Stomach smooth muscle (tissue), 2 donors: Measurements from ENCODE around the gene SFSWAP.
"Not testable (repeated sequence)": the region's sequence is repeated elsewhere in the genome, so short reads cannot be mapped to it uniquely, and the experiment has no call there.

Source experiments
- H3K27ac ChIP-seq: one replicate; pipeline ENCODE4 v1.7.0; 2013; ENCODE audit warnings: mild to moderate bottlenecking, low read length, inconsistent platforms
- H3K27me3 ChIP-seq, 2 donors: one replicate each; pipeline ENCODE4 v1.7.0; 2013; ENCODE audit warnings: low read length in 2 of 2; ENCODE audit not compliant: insufficient read depth in 2 of 2, control insufficient read depth in 1 of 2
- H3K36me3 ChIP-seq, 2 donors: one replicate each; pipeline ENCODE4 v1.7.0; 2013; ENCODE audit warnings: low read length in 2 of 2; ENCODE audit not compliant: control insufficient read depth in 2 of 2, insufficient read depth in 2 of 2
- H3K4me1 ChIP-seq: one replicate; pipeline ENCODE4 v1.7.0; 2013; ENCODE audit warnings: low read length; ENCODE audit not compliant: control insufficient read depth, insufficient read depth
- H3K4me3 ChIP-seq, 2 donors: one replicate each; pipeline ENCODE4 v1.7.0; 2013; ENCODE audit warnings: low read length in 2 of 2
- H3K9ac ChIP-seq, 2 donors: one replicate each; pipeline ENCODE4 v1.7.0; 2013; ENCODE audit warnings: low read length in 2 of 2, mild to moderate bottlenecking in 1 of 2
- H3K9me3 ChIP-seq, 2 donors: one replicate each; pipeline ENCODE4 v1.7.0; 2013; ENCODE audit warnings: low read length in 2 of 2; ENCODE audit not compliant: control insufficient read depth in 2 of 2
- donor health status: healthy.
- donor health status: Pancreatic carcinoma.

SFSWAP gene

DNA sequence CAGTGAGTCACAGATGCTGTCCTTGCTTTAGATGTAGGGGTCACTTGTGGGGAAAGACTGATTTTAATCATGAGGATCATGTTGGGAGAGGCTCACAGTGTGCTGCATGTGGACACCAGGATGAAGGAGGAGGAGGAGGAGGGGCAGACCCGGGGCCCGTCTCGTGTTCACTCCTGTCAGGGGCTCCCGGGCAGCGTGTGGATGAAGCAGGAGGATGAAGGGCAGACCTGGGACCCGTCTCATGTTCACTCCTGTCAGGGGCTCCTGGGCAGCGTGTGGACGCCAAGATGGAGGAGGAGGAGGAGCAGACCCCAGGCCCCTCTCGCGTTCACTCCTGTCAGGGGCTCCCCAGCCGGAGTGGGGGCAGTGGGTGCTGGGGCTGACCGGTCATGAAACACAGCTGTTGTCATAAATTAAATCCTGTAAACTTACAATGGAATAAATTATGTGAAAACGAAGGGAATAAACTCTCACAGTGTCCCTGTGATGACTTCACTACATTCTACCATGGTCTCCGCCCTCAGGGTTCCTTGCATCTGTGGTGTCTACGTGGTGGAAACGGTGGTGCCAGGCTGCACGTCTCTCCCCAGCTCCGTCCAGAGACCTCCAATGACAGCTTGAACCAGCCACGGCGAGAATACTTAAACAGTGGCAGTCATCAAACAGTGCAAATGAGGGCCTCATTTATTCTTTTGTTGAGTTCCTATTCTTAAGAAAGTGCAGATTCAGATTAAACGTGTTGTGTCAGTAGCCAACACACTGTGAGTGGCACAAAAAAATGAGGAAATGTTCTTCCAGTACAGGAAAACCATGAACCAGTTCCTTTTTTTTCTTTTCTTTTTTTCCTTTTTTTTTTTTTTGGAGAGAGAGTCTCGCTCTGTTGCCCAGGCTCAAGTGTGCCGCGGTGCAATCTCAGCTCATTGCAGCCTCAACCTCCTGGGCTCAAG lies 37.7 kb upstream of the SFSWAP start:
- peaks cover 0 to 4% of the 10 kb centered on the region in 2 donors for H3K27me3 ChIP-seq
- no peak overlapping the region for H3K4me3 ChIP-seq
- H3K9me3 ChIP-seq: peaks cover 5 to 9% of the 10 kb centered on the region in 2 donors
- H3K27ac ChIP-seq: no peak overlapping the region
- H3K9ac ChIP-seq: no peak overlapping the region
- no peaks in the 10 kb centered on the region for H3K4me1 ChIP-seq
- H3K36me3 ChIP-seq: no peaks in the 10 kb centered on the region

GRCh38 chr12:131673888-131674257 lies 37.0 kb upstream of the SFSWAP start:
- Histone ChIP-seq H3K36me3 (no peaks in the 10 kb centered on the region), H3K27me3 (peaks cover 0 to 4% of the 10 kb centered on the region in 2 donors)

DNA sequence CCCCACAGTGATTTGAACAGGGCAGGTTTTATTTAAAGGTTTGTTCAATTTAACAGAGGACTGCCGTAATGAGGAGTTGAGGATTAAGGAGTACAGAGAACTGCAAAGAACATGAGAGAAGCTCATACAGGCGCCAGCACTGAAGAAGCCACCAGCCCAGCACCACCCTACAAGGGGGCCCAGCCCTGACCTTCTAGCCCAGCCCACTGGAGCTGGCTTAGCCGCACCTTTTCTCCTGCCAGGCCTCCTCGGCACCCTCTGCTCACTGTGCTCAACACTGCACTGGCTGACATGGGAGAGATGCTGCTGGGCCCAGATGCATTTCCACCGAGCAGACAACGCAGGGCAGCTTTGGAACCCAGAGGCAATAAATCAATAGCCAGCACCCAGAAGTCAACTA lies 36.5 kb upstream of the SFSWAP start:
- Histone ChIP-seq H3K36me3 (no peaks in the 10 kb centered on the region), H3K4me3 (no peak overlapping the region), H3K4me1 (no peaks in the 10 kb centered on the region), H3K9ac (no peak overlapping the region), H3K9me3 (peaks cover 5 to 9% of the 10 kb centered on the region in 2 donors), H3K27ac (no peak overlapping the region), H3K27me3 (peaks cover 0 to 4% of the 10 kb centered on the region in 2 donors)

More at GRCh38 chr12:131673888-131674257, 37.0 kb upstream of the SFSWAP start:
- no peak overlapping the region for H3K27ac ChIP-seq
- no peak overlapping the region for H3K9ac ChIP-seq
- no peak overlapping the region for H3K4me3 ChIP-seq
- H3K9me3 ChIP-seq: peaks cover 5 to 9% of the 10 kb centered on the region in 2 donors
- no peaks in the 10 kb centered on the region for H3K4me1 ChIP-seq

DNA sequence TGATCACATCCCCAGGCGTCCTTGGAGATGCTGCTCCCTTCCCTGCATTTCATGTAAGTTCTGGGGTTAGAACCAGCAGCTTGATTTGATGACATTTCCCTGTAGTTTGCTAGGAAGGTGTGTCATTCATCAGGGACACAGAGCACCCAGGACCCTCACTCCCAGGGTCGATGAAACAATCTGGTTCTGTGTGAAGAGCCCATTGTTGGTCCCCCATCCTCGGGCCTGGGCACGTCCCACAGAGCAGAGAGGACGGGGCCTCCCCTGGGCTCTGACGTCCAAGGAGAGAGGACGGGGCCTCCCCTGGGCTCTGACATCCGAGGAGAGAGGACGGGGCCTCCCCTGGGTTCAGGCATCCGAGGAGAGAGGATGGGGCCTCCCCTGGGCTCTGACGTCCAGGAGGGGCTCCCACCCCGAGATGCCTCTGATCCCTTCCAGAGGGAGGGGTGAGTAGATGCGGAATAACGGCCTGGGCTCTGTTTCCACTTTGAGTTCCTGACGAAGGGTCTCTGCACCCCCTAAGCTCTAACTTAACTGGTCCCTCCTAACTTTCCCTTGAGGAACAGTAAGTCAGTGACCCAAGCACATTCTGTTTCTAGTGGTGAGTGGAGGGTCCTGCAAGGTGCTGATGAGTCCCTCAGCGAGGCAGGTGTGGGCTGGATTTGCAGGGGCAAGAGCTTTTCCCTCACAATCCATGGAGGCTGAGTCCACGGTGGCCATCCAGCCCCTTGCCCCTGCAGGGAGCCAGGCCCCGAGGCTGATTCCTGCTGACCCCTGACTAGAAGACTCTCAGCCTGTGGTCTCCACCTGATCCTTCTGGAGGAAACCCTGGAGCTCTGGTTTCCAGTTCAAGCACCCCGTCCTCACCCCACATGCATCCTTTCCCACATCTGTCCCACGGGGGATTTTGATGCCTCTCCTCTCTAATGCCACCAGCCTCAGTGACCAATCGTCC lies 35.5 kb upstream of the SFSWAP start:
- Histone ChIP-seq H3K27me3 (peaks cover 0 to 4% of the 10 kb centered on the region in 2 donors), H3K4me1 (no peaks in the 10 kb centered on the region), H3K36me3 (no peaks in the 10 kb centered on the region), H3K27ac (no peak overlapping the region), H3K4me3 (no peak overlapping the region), H3K9ac (no peak overlapping the region), H3K9me3 (peaks cover 5 to 9% of the 10 kb centered on the region in 2 donors)

GRCh38 chr12:131676544-131676943 lies 34.3 kb upstream of the SFSWAP start:
- H3K36me3 ChIP-seq: no peaks in the 10 kb centered on the region
- H3K27ac ChIP-seq: no peak overlapping the region
- peaks cover 2 to 4% of the 10 kb centered on the region in 2 donors for H3K27me3 ChIP-seq
- H3K4me3 ChIP-seq: no peak overlapping the region
- H3K9ac ChIP-seq: no peak overlapping the region
- peaks cover 0 to 9% of the 10 kb centered on the region in 2 donors for H3K9me3 ChIP-seq
- H3K4me1 ChIP-seq: no peaks in the 10 kb centered on the region

GRCh38 chr12:131677067-131677466 lies 33.8 kb upstream of the SFSWAP start:
- not testable (repeated sequence) for H3K36me3 ChIP-seq, H3K9ac ChIP-seq, H3K27ac ChIP-seq, H3K4me1 ChIP-seq, H3K9me3 ChIP-seq, H3K4me3 ChIP-seq, H3K27me3 ChIP-seq

GRCh38 chr12:131677699-131678098 lies 33.2 kb upstream of the SFSWAP start:
- Histone ChIP-seq H3K9ac (no peak overlapping the region), H3K27ac (no peak overlapping the region), H3K36me3 (no peaks in the 10 kb centered on the region), H3K27me3 (peaks cover 2 to 4% of the 10 kb centered on the region in 2 donors), H3K4me1 (no peaks in the 10 kb centered on the region), H3K4me3 (no peak overlapping the region), H3K9me3 (peaks cover 0 to 9% of the 10 kb centered on the region in 2 donors)

GRCh38 chr12:131678389-131679181 lies 32.3 kb upstream of the SFSWAP start:
- H3K4me3 ChIP-seq, H3K27me3 ChIP-seq, H3K4me1 ChIP-seq, H3K9me3 ChIP-seq, H3K27ac ChIP-seq, H3K9ac ChIP-seq, H3K36me3 ChIP-seq: not testable (repeated sequence)

DNA sequence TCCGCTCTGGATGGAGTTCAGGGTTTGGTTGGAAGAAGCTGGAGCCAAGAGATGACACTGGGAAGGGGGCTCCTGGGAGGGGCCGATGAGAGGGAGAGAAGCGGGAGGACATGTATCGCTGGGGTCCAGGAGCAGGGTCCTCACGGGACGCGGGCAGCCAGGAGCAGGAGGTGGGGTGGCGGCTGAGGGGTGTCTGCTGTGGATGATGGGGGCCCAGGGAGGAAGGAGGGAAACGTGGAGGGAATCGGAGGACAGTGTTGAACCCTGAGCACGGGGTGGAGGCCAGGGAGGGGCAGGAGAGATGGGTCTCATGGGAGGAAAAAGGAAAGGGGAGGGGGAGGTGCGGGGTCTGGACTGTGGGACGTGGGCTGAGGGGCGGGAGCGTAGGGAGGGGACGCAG lies 31.7 kb upstream of the SFSWAP start:
- not testable (repeated sequence) for H3K36me3 ChIP-seq, H3K4me1 ChIP-seq, H3K27ac ChIP-seq, H3K27me3 ChIP-seq, H3K4me3 ChIP-seq, H3K9ac ChIP-seq, H3K9me3 ChIP-seq

- H3K27ac ChIP-seq, H3K9me3 ChIP-seq, H3K4me3 ChIP-seq, H3K4me1 ChIP-seq, H3K36me3 ChIP-seq, H3K27me3 ChIP-seq, H3K9ac ChIP-seq: not testable (repeated sequence)
Observed at GRCh38 chr12:131679816-131680215, 31.1 kb upstream of the SFSWAP start.
